CD14-positive monocyte (primary cell): ENCODE results near the gene DIS3L2. TPM values are rescaled to one million over a fixed set of nuclear protein-coding genes. Genes with fewer than 3 reads are reported as not detected.

Source experiments
- DNase-seq, 3 donors: peaks; one replicate each; pipeline ENCODE4 v3.0.0-alpha.2; 2011 to 2022
- H2AFZ ChIP-seq: 2 replicates; pipeline ENCODE4 v1.6.0; 2012; ENCODE audit warnings: mild to moderate bottlenecking, low read depth, low read length, inconsistent platforms; ENCODE audit not compliant: insufficient read depth, poor library complexity, severe bottlenecking
- H3K27ac ChIP-seq, 2 donors: 1 replicate in 1 of 2; 2 replicates in 1 of 2; pipeline ENCODE4 v1.5.1; 2012 to 2013; ENCODE audit warnings: low read length in 2 of 2, control low read depth in 1 of 2, inconsistent platforms in 1 of 2, low read depth in 1 of 2, mild to moderate bottlenecking in 1 of 2
- H3K27me3 ChIP-seq, 2 donors: one replicate each; pipeline versions ENCODE4 v1.6.0 to v1.6.1; 2011 to 2013; ENCODE audit warnings: low read length in 2 of 2; ENCODE audit not compliant: control insufficient read depth in 2 of 2, insufficient read depth in 2 of 2
- H3K36me3 ChIP-seq, 2 donors: replicated peaks in 1 of 2; 1 replicate in 1 of 2; 2 replicates in 1 of 2; pipeline versions ENCODE4 v1.5.1 to v1.6.1; 2012 to 2013; ENCODE audit warnings: low read length in 2 of 2, control low read depth in 1 of 2, inconsistent platforms in 1 of 2, mild to moderate bottlenecking in 1 of 2; ENCODE audit not compliant: insufficient read depth in 2 of 2, control insufficient read depth in 1 of 2
- H3K4me1 ChIP-seq, 2 donors: 1 replicate in 1 of 2; 2 replicates in 1 of 2; pipeline versions ENCODE4 v1.5.1 to v1.6.1; 2012 to 2013; ENCODE audit warnings: low read length in 2 of 2, control low read depth in 1 of 2, inconsistent platforms in 1 of 2, mild to moderate bottlenecking in 1 of 2, moderate library complexity in 1 of 2; ENCODE audit not compliant: insufficient read depth in 2 of 2, control insufficient read depth in 1 of 2
- H3K4me2 ChIP-seq: replicated peaks from 2 replicates; pipeline ENCODE3; 2012; ENCODE audit warnings: low read length, moderate library complexity, mild to moderate bottlenecking; ENCODE audit not compliant: poor library complexity, severe bottlenecking; ENCODE audit errors: extremely low read depth
- H3K4me3 ChIP-seq, 3 experiments: fragments of 200-600 bp in 1 of 3; sonication (generic) in 1 of 3; replicated peaks in 1 of 3; 1 replicate in 2 of 3; 2 replicates in 1 of 3; pipeline ENCODE4 v1.5.1; 2011 to 2013; ENCODE audit warnings: low read length in 3 of 3, mild to moderate bottlenecking in 3 of 3, control low read depth in 2 of 3, low read depth in 2 of 3, inconsistent platforms in 1 of 3, moderate library complexity in 1 of 3
- H3K79me2 ChIP-seq: 2 replicates; pipeline ENCODE4 v1.6.0; 2012; ENCODE audit warnings: mild to moderate bottlenecking, control low read depth, inconsistent platforms, low read length, moderate library complexity; ENCODE audit not compliant: insufficient read depth
- H3K9ac ChIP-seq: 2 replicates; pipeline ENCODE4 v1.6.0; 2017; ENCODE audit warnings: low read length, mild to moderate bottlenecking; ENCODE audit not compliant: insufficient read depth, poor library complexity, severe bottlenecking
- H3K9me3 ChIP-seq, 2 donors: replicated peaks in 1 of 2; 1 replicate in 1 of 2; 2 replicates in 1 of 2; pipeline versions ENCODE4 v1.5.1 to v1.6.1; 2012 to 2013; ENCODE audit warnings: low read length in 2 of 2, control low read depth in 1 of 2; ENCODE audit not compliant: control insufficient read depth in 1 of 2, insufficient read depth in 1 of 2
- H4K20me1 ChIP-seq: 2 replicates; pipeline ENCODE4 v1.6.0; 2012; ENCODE audit warnings: mild to moderate bottlenecking, low read length, control low read depth, moderate library complexity; ENCODE audit not compliant: insufficient read depth
- H3K27ac Mint-ChIP-seq, 7 donors: one replicate each; pipeline ENCODE4 v1.8.0; 2020; ENCODE audit warnings: mild to moderate bottlenecking in 7 of 7, mixed read lengths in 7 of 7, moderate library complexity in 6 of 7, inconsistent platforms in 2 of 7
- H3K27me3 Mint-ChIP-seq, 3 donors: one replicate each; pipeline ENCODE4 v1.8.0; 2021 to 2022; ENCODE audit warnings: low read depth in 3 of 3, mild to moderate bottlenecking in 3 of 3, mixed read lengths in 3 of 3, moderate library complexity in 3 of 3, inconsistent platforms in 1 of 3
- H3K36me3 Mint-ChIP-seq, 2 donors: one replicate each; pipeline ENCODE4 v1.8.0; 2020; ENCODE audit warnings: mixed read lengths in 2 of 2, inconsistent platforms in 1 of 2, mild to moderate bottlenecking in 1 of 2
- H3K4me1 Mint-ChIP-seq: one replicate; pipeline ENCODE4 v1.8.0; 2020; ENCODE audit warnings: mild to moderate bottlenecking, mixed read lengths
- H3K4me3 Mint-ChIP-seq, 2 donors: one replicate each; pipeline ENCODE4 v1.8.0; 2020; ENCODE audit warnings: mild to moderate bottlenecking in 2 of 2, mixed read lengths in 2 of 2, moderate library complexity in 1 of 2
- H3K9me3 Mint-ChIP-seq, 7 donors: one replicate each; pipeline ENCODE4 v1.8.0; 2020 to 2022; ENCODE audit warnings: mixed read lengths in 7 of 7, mild to moderate bottlenecking in 6 of 7, moderate library complexity in 6 of 7, inconsistent platforms in 2 of 7
- CTCF ChIP-seq: fragments of 200-600 bp; IDR thresholded peaks from one replicate; pipeline ENCODE4 v1.8.0; 2022; ENCODE audit warnings: antibody characterized with exemption, mild to moderate bottlenecking
- WGBS: methylation state at CpG from one replicate; pipeline ENCODE4 v1.1.5; 2013; ENCODE audit warnings: missing lambda C conversion rate; ENCODE audit not compliant: insufficient coverage; 5-methylcytosine and 5-hydroxymethylcytosine counted together
- intact Hi-C, 2 donors: fragments of 100-400 bp; cut with micrococcal nuclease; formaldehyde crosslinking; loops; one replicate each; pipeline versions ENCODE4 v1.15.0 to v1.15.1; 2023
- polyA plus RNA-seq, 3 donors: library from polyadenylated mRNA; depleted of rRNA in 1 of 3; unstranded in 2 of 3; stranded (reverse) in 1 of 3; fragments of 300-500 nt in 2 of 3; fragments of >200 nt in 1 of 3; fragmentation: Illumina TruSeq in 2 of 3; gene quantifications; 1 replicate in 2 of 3; 2 replicates in 1 of 3; pipeline ENCODE4 v1.2.3, GENCODE V29; 2012 to 2021

Gene DIS3L2
- polyA plus RNA-seq, 3 donors: 6.0 to 21.7 (median 6.4) TPM

GRCh38 chr2:232320443-232320803 lies 358.9 kb downstream of the DIS3L2 start:
- H3K27ac ChIP-seq: peak overlapping the region in 1 of 2 donors; percentile 95

GRCh38 chr2:232321156-232321816 lies 359.8 kb downstream of the DIS3L2 start:
- Histone ChIP-seq H3K27me3 (no peaks in the 10 kb centered on the region), H3K9ac (no peak overlapping the region), H3K79me2 (peaks cover 2% of the 10 kb centered on the region), H3K9me3 (no peaks in the 10 kb centered on the region), H4K20me1 (no peaks in the 10 kb centered on the region), H3K4me2 (no peak overlapping the region), H3K4me3 (no peak overlapping the region), H2AFZ (no peak overlapping the region), H3K36me3 (no peaks in the 10 kb centered on the region), H3K27ac (no peak overlapping the region), H3K4me1 (peaks cover 40 to 42% of the 10 kb centered on the region in 2 donors)
- Mint-ChIP-seq H3K27ac (peak overlapping the region in 2 of 7 donors; percentile 25 to 60), H3K9me3 (no peaks in the 10 kb centered on the region), H3K4me3 (no peak overlapping the region), H3K27me3 (peaks cover 0 to 1% (median 1%) of the 10 kb centered on the region in 3 donors), H3K4me1 (peaks cover 49% of the 10 kb centered on the region), H3K36me3 (peaks cover 4 to 11% of the 10 kb centered on the region in 2 donors)
- intact Hi-C loops: no loop called here
- TF ChIP-seq CTCF: peak; percentile 20
- WGBS: 94% methylated on average over 9 of the region's 18 CpGs
- DNase-seq: no peak

More at GRCh38 chr2:232320443-232320803, 358.9 kb downstream of the DIS3L2 start:
- intact Hi-C loops: no loop called here
- WGBS: no CpG with 5 or more reads among the region's 2 CpGs
- Histone ChIP-seq H3K4me1 (peaks cover 48 to 50% of the 10 kb centered on the region in 2 donors), H3K4me3 (no peak overlapping the region), H2AFZ (no peak overlapping the region), H3K9ac (no peak overlapping the region), H3K4me2 (no peak overlapping the region), H3K27me3 (no peaks in the 10 kb centered on the region), H3K9me3 (no peaks in the 10 kb centered on the region), H4K20me1 (no peaks in the 10 kb centered on the region), H3K36me3 (no peaks in the 10 kb centered on the region), H3K79me2 (peaks cover 2% of the 10 kb centered on the region)
- Mint-ChIP-seq H3K4me1 (peaks cover 58% of the 10 kb centered on the region), H3K27me3 (peaks cover 0 to 1% (median 1%) of the 10 kb centered on the region in 3 donors), H3K27ac (peak overlapping the region in 3 of 7 donors; percentile 84 to 95 (median 92)), H3K36me3 (peaks cover 5 to 11% of the 10 kb centered on the region in 2 donors), H3K9me3 (no peaks in the 10 kb centered on the region), H3K4me3 (no peak overlapping the region)
- no peak for DNase-seq
- no peak for TF ChIP-seq CTCF
